Measurements from ENCODE around the gene CCDC201.

Gene CCDC201

GRCh38 chr7:45873035-45873354, at the start of gene CCDC201:
CCDC201 (minus strand) TSS chr7:45873082; CDS start chr7:45873007, 75 bp downstream.
- DNase-seq = no peak

DNA sequence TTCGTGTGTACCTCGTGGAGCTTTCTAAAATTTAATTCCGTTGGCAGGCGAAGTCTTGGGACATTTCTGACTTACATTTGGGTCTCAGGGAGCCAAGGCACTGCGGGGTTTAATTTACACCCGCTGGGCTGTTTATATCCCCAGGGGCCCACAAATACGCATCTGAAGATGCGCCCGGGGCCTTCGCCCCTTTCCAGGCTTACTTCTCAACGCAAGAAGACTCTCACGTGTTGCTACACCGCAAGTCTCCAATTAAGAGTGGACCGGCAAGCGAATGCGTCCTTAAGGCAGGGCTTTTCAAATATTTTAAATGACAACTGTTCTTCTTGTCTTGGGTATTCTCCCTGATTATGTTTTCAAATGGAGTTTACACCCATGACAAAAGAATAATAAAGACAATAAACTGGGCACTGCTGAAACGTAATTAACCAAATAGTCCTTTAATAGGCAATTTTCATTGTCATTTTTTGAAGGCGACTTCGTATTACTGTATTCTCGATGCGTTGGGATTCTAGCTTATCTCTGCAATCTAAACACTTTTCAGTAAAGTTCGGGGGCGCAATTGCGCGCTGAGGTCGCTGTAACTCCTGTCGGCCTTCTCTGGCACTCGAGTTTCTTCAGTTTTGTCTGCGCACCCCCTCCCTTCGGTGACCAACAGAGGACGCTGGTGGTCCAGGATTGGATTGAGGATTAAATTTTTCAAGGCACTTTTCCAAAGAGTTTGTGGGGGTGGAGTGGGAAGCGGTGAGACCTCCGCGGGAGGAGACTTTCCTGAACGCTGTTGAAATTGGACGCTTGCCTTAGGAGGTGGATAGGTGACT, 49.0 kb upstream of the CCDC201 start:
- no peak for DNase-seq

DNA sequence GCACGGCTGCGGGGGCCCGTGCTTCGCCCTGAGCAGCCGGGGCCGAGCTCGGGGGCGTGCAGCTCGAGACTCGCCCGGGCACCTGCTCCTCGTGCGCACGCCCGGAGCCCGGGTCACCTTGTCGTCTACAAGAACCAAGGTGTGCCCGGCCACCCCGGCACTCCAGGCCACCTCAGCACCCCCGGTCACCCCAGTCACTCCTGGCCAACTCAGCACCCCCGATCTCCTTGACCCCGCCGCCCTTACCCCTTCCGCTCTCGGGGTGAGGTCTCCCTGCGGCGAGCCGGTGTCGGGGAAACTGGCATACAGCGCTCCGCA, 48.5 kb upstream of the CCDC201 start:
- DNase-seq = no peak

DNA sequence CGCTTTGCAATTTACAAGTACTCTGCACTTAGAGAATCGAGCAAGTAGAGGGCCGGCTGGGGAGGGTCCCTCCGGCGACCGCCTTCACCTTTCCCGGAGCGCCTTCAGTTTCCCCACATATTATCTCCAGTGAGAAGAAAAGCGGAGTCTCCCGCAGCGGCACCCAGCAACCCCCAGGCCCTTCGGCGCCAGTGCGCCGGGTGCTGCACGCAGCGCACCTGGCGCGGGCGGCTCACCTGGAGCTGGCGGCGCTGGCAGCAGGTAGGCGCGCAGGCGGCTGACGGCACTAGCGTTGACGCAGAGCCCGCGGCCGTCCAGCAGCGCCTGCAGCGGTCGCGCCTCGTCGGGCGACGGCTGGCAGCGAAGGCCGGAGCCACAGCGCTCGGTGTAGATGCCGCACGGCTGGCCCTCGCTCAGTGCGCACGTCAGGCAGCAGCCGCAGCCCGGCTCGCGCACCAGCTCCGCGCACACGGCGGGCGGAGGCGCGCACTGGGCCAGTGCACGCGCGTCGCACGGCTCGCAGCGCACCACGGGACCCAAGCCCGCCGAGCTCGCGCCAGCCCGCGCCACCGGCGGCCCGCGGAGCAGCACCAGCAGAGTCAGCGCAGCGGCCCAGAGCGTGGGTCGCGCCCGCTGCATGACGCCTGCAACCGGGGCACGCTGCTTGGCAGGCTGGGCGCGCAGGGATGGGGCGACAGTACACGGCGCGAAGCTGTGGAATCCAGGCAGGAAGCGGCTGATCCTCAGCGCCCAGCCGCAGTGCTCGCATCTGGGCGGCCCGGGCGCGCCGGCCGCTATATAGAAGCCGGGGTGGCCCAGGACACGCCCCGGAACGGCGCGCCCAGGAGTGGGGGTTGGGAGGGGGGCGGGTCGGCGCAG, 47.9 kb upstream of the CCDC201 start, which contains the start of gene IGFBP3:
Gene IGFBP3, minus strand, starts transcription at position 771 of the 879 bp plus-strand sequence. Its CDS starts 132 bp downstream, at position 639.
- DNase-seq = peak; percentile 17 to 69

DNA sequence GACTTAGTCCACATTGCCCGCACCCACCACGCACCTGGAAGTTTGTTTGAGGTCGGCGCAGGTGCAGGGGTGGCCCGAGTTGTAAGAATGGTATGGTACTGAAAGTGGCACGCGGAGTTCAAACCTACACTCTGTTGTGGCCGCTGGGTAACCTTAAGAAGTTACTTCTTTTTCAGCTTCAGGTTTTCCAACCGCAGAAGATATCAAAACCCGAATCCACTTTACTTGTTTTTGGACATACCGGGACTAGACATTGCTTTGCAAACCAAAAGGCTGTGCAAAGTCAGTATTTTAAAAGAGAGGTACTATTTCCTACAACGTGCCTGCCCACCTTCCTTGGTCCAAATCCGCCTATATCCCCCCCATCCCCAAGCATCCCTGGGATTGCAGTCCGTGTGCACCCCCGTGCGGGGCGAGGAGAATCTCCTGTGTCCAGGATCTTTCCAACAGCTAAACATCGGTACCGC, 47.1 kb upstream of the CCDC201 start:
- no peak for DNase-seq

- no peak for DNase-seq
These were observed 46.4 kb upstream of the CCDC201 start for GRCh38 chr7:45919231-45919784.

- no peak for DNase-seq
These were observed 45.7 kb upstream of the CCDC201 start for GRCh38 chr7:45918556-45918955.

DNA sequence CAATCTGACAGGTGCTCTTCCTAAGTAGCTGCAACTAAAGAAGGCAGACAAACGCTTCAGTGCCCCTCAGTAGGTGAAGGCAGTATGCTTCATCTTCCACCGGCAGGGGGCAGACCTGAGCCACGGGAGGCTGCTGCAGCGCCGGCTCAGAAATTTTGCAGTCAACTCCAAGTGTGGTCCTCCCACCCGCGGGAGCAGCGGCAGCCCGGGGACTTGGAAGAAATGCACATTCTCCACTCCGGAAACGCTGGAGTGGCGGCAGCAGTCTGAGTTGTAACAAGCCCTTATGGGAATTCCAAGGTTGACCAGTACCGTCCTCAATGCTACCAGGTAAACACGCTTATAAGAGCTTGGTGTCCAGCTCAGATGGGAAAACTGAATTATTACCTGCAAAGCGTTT, 44.8 kb upstream of the CCDC201 start:
- DNase-seq = peak; percentile 58 to 66

DNA sequence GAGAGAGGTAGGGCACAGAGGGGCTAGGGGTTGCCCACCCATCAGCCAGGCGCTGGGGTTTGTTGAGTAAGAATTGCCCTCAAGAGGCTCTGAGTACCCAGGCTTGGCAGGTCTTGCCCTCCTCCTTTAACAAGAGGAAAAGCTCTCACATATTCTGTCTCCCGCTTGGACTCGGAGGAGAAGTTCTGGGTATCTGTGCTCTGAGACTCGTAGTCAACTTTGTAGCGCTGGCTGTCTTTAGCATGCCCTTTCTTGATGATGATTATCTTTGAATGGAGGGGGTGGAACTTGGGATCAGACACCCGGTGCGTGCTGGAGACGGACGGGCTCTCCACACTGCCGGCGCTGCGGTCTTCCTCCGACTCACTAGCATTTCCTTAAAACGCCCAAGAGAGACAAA, 44.2 kb upstream of the CCDC201 start:
- no peak for DNase-seq

- no peak for DNase-seq
These were observed 42.7 kb upstream of the CCDC201 start for GRCh38 chr7:45915606-45916005.

DNA sequence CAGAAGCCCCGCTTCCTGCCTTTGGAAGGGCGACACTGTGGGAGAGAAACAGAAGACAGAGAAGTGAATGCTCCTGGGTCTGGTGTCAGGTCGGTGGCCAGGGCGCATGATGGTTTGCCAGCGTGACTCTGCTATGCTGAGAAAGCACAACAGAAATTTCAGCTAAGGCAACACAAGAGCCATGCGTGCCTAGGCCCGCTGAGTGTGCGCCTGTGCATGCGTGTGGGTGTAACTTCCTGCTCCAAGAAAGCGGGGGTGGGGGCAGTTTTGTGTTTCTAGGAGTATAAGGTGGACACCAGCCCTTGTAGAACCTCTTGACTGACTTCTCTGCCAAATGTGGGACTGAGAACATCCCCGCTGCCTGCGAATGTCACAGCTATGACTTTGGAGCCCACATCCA, 42.0 kb upstream of the CCDC201 start:
- DNase-seq = no peak

DNA sequence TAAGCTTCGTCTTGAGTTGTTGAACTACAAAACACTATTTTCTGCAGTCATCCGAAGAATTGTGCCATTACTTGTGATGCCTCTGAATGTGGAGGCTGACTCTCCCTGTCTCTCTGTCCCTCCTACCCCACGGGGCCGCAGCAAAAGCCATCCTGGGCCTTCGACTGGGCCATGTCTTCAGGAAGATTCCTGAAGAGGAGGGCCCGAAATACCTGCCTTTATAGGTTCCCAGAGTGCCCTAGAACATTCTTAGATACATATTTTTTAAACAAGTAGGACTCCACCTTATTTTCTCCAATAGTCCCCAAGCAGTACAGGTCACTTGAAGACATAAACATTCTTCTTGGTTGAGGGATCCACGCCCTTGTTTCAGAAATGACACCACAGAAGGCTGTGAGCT, 40.1 kb upstream of the CCDC201 start:
- no peak for DNase-seq

GRCh38 chr7:45911311-45911710, 38.4 kb upstream of the CCDC201 start:
- DNase-seq = no peak

- DNase-seq = no peak
These were observed 38.0 kb upstream of the CCDC201 start for GRCh38 chr7:45910855-45911254.

GRCh38 chr7:45909561-45909960, 36.7 kb upstream of the CCDC201 start:
- no peak for DNase-seq

- DNase-seq = no peak
These were observed 29.9 kb upstream of the CCDC201 start for GRCh38 chr7:45902820-45903219.

- no peak for DNase-seq
These were observed 28.7 kb upstream of the CCDC201 start for GRCh38 chr7:45901566-45901965.

DNA sequence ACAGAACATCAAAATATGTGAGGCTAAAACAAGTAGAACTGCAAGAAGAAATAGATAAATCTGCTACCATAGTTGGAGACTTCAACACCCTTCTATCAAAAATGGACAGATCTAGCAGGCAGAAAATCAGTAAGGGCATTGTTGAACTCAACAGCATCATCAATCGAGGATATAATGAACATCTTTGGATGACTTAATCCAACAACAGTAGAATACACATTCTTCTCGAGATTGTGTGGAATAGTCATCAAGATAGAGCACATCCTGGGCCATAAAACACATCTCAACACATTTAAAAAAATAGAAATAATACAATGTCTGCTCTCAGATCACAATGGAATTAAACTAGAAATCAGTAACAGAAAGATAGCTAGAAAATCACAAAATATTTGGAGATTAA, 25.3 kb upstream of the CCDC201 start:
- no peak for DNase-seq

- DNase-seq = no peak
These were observed 24.3 kb upstream of the CCDC201 start for GRCh38 chr7:45897042-45897690.

GRCh38 chr7:45894665-45895062, 21.8 kb upstream of the CCDC201 start:
- no peak for DNase-seq

GRCh38 chr7:45893996-45894664, 21.2 kb upstream of the CCDC201 start:
- no peak for DNase-seq

DNA sequence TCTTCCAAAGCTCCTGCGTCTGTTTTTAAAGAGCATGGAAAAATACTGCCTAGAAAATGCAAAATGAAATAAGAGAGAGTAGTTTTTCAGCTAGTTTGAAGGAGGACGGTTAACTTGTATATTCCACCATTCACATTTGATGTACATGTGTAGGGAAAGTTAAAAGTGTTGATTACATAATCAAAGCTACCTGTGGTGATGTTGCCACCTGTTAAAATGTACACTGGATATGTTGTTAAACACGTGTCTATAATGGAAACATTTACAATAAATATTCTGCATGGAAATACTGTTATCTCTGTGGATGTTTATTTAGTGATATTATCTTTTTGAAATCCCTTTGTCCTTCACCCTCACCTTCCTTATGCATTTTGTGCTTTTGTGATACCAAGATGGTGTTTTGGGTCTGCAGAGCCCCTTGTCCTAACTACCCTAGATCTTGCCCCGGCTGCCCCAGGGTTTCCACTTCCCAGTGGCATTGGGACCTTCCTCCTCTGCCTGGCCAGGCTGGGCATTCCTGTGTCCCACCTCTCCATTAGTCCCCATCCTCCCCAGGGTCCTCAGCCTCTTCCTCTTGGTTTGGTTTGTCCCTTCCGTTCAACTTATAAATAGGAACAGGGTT, 20.6 kb upstream of the CCDC201 start:
- DNase-seq = no peak

Data from NCI-H2081 (cell line).